NCI-H446 (cell line): ENCODE results near the gene SH2D2A.

Experiments used
- DNase-seq, 2 experiments: peaks; one replicate each; lab custom pipeline; 2025; lab: John Stamatoyannopoulos, UW

The SH2D2A gene

GRCh38 chr1:156803086-156803851 is 13.4 kb downstream of the SH2D2A start:
- DNase-seq = no peak

- no peak for DNase-seq
Measured at GRCh38 chr1:156802421-156802935, 14.2 kb downstream of the SH2D2A start.

GRCh38 chr1:156801409-156802121 is 15.1 kb downstream of the SH2D2A start:
- no peak for DNase-seq

GRCh38 chr1:156797212-156797871 is 19.3 kb downstream of the SH2D2A start:
- peak; percentile 20 to 50 for DNase-seq

GRCh38 chr1:156796340-156797097 is 20.1 kb downstream of the SH2D2A start:
- no peak for DNase-seq

- DNase-seq = no peak
Measured at GRCh38 chr1:156795787-156796186, 20.9 kb downstream of the SH2D2A start.

GRCh38 chr1:156795374-156795733 is 21.3 kb downstream of the SH2D2A start:
- no peak for DNase-seq

- DNase-seq = no peak
Measured at GRCh38 chr1:156794506-156795373, 21.9 kb downstream of the SH2D2A start.

- DNase-seq = no peak
Measured at GRCh38 chr1:156789621-156790318, 26.9 kb downstream of the SH2D2A start.

GRCh38 chr1:156788136-156788535 is 28.5 kb downstream of the SH2D2A start:
- DNase-seq = no peak

- no peak for DNase-seq
Measured at GRCh38 chr1:156786640-156787039, 30.0 kb downstream of the SH2D2A start.

GRCh38 chr1:156785458-156785857 is 31.2 kb downstream of the SH2D2A start:
- no peak for DNase-seq

GRCh38 chr1:156781585-156782186 is 35.0 kb downstream of the SH2D2A start:
- DNase-seq = no peak

GRCh38 chr1:156777573-156777972 is 39.1 kb downstream of the SH2D2A start:
- no peak for DNase-seq

GRCh38 chr1:156776942-156777341 is 39.7 kb downstream of the SH2D2A start:
- no peak for DNase-seq

- no peak for DNase-seq
Measured at GRCh38 chr1:156775799-156776198, 40.8 kb downstream of the SH2D2A start.

- no peak for DNase-seq
Measured at GRCh38 chr1:156773607-156774006, 43.0 kb downstream of the SH2D2A start.

GRCh38 chr1:156772728-156773497 is 43.7 kb downstream of the SH2D2A start:
- DNase-seq = no peak

- DNase-seq = no peak
Measured at GRCh38 chr1:156772222-156772621, 44.4 kb downstream of the SH2D2A start.
